Naive thymus-derived CD8-positive, alpha-beta T cell (primary cell): ENCODE data around the gene HPCA. TPM values are rescaled to one million over a fixed set of nuclear protein-coding genes. Genes with fewer than 3 reads are reported as not detected.

Experiments used
- ATAC-seq, 2 donors: fragments of 150-1000 bp; cut with Tn5 transposase in 1 of 2; sonication (Bioruptor Pico), chemical (Tn5 transposase) in 1 of 2; 1 replicate in 1 of 2; 2 replicates in 1 of 2; pipeline ENCODE4 v1.10.0; 2021; ENCODE audit warnings: mild to moderate bottlenecking in 2 of 2, moderate library complexity in 2 of 2
- POLR2A ChIA-PET: fragments of 350-600 bp; sonication (Branson Sonifier 250); formaldehyde crosslinking; loops from one replicate; lab custom pipeline; 2021; ENCODE audit warnings: antibody characterized with exemption; lab: Charles Lee
- DNase-seq, 10 donors: peaks; one replicate each; pipeline versions ENCODE4 v3.0.0 to v3.0.0-alpha.2; 2020 to 2022
- H3K27ac Mint-ChIP-seq, 10 donors: one replicate each; pipeline ENCODE4 v1.8.0; 2020 to 2022; ENCODE audit warnings: mild to moderate bottlenecking in 10 of 10, mixed read lengths in 10 of 10, moderate library complexity in 4 of 10, inconsistent platforms in 1 of 10
- H3K27me3 Mint-ChIP-seq, 5 donors: one replicate each; pipeline ENCODE4 v1.8.0; 2021 to 2022; ENCODE audit warnings: mixed read lengths in 5 of 5
- H3K36me3 Mint-ChIP-seq, 3 donors: one replicate each; pipeline ENCODE4 v1.8.0; 2020 to 2022; ENCODE audit warnings: mixed read lengths in 3 of 3, mild to moderate bottlenecking in 2 of 3, inconsistent platforms in 1 of 3
- H3K4me1 Mint-ChIP-seq, 4 donors: one replicate each; pipeline ENCODE4 v1.8.0; 2021 to 2022; ENCODE audit warnings: mixed read lengths in 4 of 4
- H3K4me3 Mint-ChIP-seq, 10 donors: one replicate each; pipeline ENCODE4 v1.8.0; 2020 to 2022; ENCODE audit warnings: mild to moderate bottlenecking in 10 of 10, mixed read lengths in 10 of 10, moderate library complexity in 6 of 10, inconsistent platforms in 1 of 10
- H3K9me3 Mint-ChIP-seq, 9 donors: one replicate each; pipeline ENCODE4 v1.8.0; 2020 to 2022; ENCODE audit warnings: mixed read lengths in 9 of 9, mild to moderate bottlenecking in 3 of 9, inconsistent platforms in 1 of 9, moderate library complexity in 1 of 9
- polyA plus RNA-seq, 3 donors: library from polyadenylated mRNA; unstranded; fragments of 300-500 nt; fragmentation: Illumina TruSeq; gene quantifications; one replicate each; pipeline ENCODE4 v1.2.3, GENCODE V29; 2021
- total RNA-seq, 8 experiments: library from RNA in 2 of 8; stranded (reverse) in 2 of 8; gene quantifications; one replicate each; pipeline ENCODE4 v1.2.3 and lab custom pipeline; 2021 to 2026

HPCA gene
- total and polyA plus RNA-seq, 5 experiments from 2014 or later, result not detected

DNA sequence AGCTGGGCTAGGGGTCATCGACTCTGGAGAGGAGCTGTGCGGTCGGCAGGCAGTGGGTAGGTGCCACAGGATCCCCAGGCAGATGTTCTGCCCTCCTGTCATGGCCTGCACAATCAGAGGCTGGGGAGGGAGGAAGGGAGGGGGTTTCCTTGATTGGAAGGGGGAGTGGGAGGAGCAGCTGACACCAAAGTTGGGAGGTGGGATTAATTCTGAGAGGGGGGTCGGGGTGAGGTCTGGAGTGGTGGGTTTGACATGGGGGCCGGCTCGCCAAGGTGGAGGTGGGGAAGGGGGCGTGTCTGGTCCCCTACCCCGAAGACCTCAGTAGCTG, 651 bp upstream of the HPCA start:
- H3K27ac Mint-ChIP-seq, result no peak overlapping the region
- H3K36me3 Mint-ChIP-seq, result peaks cover 0 to 2% (median 0%) of the 10 kb centered on the region in 3 donors
- DNase-seq (no peak), ATAC-seq (no peak)
- peaks cover 2 to 17% (median 10%) of the 10 kb centered on the region in 4 donors for H3K4me1 Mint-ChIP-seq
- peaks cover 0 to 3% (median 0%) of the 10 kb centered on the region in 9 donors for H3K9me3 Mint-ChIP-seq
- peak overlapping the region in 7 of 10 donors; percentile 18 to 76 (median 56) for H3K4me3 Mint-ChIP-seq
- POLR2A ChIA-PET, result no interaction called here
- H3K27me3 Mint-ChIP-seq, result peaks cover 37 to 87% (median 56%) of the 10 kb centered on the region in 5 donors

DNA sequence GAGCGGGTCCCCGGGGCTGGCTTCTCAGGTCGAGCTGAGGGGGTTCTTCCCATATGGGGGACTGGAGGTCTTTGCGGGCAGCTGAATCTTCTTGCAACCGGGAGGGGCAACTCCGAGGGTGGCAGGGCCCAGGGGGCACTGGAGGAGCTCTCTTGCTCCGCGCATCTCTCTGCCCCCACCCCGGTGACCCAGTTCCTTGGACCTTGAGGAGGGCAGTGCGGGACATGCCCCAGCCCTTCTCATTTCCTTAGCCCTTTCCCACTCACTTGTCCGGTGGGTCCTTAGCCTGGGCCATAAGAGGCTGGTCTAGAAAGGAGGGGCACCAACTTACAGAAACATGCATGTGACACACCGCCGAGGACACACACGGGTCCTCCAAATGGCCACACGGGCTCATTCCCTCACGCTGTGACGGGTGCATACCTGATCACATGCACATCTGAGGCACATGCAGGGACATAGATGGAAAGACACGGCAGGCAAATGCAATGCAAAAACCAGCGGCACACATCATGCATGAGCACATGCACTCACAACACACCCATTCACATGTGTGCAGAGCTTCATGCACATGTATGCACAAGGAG, 630 bp downstream of the HPCA start:
- DNase-seq (peak in 1 of 10 donors; percentile 32), ATAC-seq (no peak)
- POLR2A ChIA-PET, result no interaction called here
- peak overlapping the region in 4 of 10 donors; percentile 27 to 48 (median 34) for H3K4me3 Mint-ChIP-seq
- H3K27me3 Mint-ChIP-seq, result peaks cover 46 to 88% (median 59%) of the 10 kb centered on the region in 5 donors
- H3K36me3 Mint-ChIP-seq, result peaks cover 0 to 2% (median 0%) of the 10 kb centered on the region in 3 donors
- H3K9me3 Mint-ChIP-seq, result peaks cover 0 to 3% (median 0%) of the 10 kb centered on the region in 9 donors
- peaks cover 2 to 19% (median 9%) of the 10 kb centered on the region in 4 donors for H3K4me1 Mint-ChIP-seq
- no peak overlapping the region for H3K27ac Mint-ChIP-seq

DNA sequence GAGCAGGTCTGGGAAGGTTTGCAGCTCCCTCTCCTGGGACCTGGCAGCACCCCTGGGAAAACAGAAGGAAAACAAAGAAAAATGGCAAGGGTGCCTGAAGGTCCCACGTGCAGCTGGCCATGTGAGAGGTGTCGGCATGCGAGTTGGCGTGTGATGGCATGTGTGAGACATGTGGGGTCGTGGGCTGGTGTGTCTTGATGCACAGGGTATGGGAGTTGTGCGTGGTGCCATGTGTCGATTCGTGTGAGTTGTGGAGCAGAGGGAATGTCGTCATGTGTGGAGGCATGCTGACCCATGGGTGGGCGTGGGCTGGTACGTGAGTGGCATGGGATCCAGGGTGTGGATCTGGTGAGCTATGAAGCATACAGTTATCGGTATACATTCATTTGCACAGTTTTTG, 1.3 kb downstream of the HPCA start:
- no peak overlapping the region for H3K27ac Mint-ChIP-seq

DNA sequence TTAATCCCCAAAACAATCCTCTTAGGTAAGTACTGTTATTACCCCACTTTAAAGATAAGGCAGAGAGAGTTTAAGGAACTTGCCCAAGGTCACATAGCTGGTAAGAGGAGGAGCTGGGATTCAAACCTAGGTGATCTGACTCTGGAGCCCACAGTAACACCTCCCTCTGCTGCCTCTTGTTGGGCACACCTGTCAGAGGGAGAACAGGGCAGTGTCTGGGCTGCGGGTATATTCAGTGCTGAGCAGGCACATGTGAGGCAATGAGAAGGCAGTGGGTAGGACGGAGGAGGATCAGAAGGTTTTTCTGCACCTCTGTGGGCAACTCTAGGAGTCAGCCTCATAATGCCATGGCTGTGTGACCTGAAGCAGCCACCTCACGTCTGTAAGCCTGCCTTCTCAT, 1.8 kb downstream of the HPCA start:
- Mint-ChIP-seq H3K9me3 (peaks cover 0 to 6% (median 0%) of the 10 kb centered on the region in 9 donors), H3K27ac (no peak overlapping the region), H3K4me1 (peaks cover 7 to 30% (median 15%) of the 10 kb centered on the region in 4 donors), H3K4me3 (no peak overlapping the region), H3K36me3 (peaks cover 0 to 4% (median 0%) of the 10 kb centered on the region in 3 donors), H3K27me3 (peaks cover 54 to 98% (median 67%) of the 10 kb centered on the region in 5 donors)
- ATAC-seq (no peak), DNase-seq (no peak)
- POLR2A ChIA-PET, result no interaction called here

More for the DNA sequence above, 1.3 kb downstream of the HPCA start:
- Mint-ChIP-seq H3K36me3 (peaks cover 0 to 4% (median 0%) of the 10 kb centered on the region in 3 donors), H3K4me1 (peaks cover 7 to 26% (median 14%) of the 10 kb centered on the region in 4 donors), H3K4me3 (peak overlapping the region in 2 of 10 donors; percentile 7 to 44), H3K27me3 (peaks cover 54 to 95% (median 66%) of the 10 kb centered on the region in 5 donors), H3K9me3 (peaks cover 0 to 6% (median 0%) of the 10 kb centered on the region in 9 donors)
- ATAC-seq, result no peak
- POLR2A ChIA-PET, result no interaction called here
- peak in 1 of 10 donors; percentile 19 for DNase-seq

DNA sequence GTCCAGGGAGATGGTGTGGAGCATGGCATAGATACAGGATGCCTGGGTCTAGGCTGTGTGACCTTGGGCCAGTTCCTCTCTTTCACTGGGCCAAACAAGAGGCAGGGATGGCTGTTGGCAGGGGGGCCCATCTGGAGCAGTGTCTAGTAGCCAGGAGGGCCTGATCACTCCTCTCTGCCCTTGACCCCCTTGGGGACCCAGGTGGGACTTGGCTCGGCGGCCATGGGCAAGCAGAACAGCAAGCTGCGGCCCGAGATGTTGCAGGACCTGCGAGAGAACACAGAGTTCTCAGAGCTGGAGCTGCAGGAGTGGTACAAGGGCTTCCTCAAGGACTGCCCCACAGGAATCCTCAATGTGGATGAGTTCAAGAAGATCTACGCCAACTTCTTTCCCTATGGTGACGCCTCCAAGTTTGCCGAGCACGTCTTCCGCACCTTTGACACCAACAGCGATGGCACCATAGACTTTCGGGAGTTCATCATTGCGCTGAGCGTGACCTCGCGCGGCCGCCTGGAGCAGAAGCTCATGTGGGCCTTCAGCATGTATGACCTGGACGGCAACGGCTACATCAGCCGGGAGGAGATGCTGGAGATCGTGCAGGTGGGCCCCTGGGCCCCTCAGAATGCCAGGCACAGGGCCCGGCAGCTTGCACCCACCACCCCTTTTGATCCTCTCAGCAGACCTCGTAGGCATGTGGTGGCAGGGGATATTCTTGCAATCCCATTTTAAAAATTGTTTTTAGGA, 2.6 kb downstream of the HPCA start:
- Mint-ChIP-seq H3K4me1 (peaks cover 10 to 33% (median 17%) of the 10 kb centered on the region in 4 donors), H3K36me3 (peaks cover 0 to 4% (median 0%) of the 10 kb centered on the region in 3 donors), H3K27ac (no peak overlapping the region), H3K27me3 (peaks cover 51 to 98% (median 64%) of the 10 kb centered on the region in 5 donors), H3K4me3 (no peak overlapping the region), H3K9me3 (peaks cover 0 to 6% (median 0%) of the 10 kb centered on the region in 9 donors)
- no peak for ATAC-seq
- DNase-seq, result no peak
- POLR2A ChIA-PET, result no interaction called here

DNA sequence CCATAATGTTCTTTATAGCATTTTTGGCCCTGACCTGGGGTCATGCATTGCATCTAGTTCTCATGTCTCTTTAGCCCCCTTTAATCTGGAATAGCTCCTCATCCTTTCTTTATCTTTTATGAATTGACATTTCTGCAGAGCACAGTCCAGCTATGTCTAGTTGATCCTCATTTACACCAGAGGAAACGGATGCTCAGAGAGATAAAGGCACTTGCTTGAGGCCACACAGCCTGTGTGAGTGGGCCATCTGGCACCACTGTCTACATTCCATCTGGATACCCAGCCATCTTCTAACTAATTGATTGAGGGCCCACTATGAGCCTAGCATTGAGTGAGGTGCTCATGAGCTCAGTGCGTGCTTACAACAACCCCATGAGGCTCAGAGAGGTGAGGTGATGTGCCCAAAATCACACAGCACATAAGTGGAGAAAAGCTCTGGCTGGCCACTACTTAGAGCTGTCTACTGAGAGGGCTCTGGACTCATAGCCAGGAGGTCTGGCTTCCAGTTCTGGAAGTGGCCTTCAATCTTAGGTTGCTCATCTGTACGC, 3.5 kb downstream of the HPCA start:
- peaks cover 0 to 4% (median 0%) of the 10 kb centered on the region in 3 donors for H3K36me3 Mint-ChIP-seq
- no peak overlapping the region for H3K4me3 Mint-ChIP-seq
- H3K9me3 Mint-ChIP-seq, result peaks cover 0 to 6% (median 0%) of the 10 kb centered on the region in 9 donors
- H3K27me3 Mint-ChIP-seq, result peaks cover 48 to 93% (median 61%) of the 10 kb centered on the region in 5 donors
- POLR2A ChIA-PET, result no interaction called here
- H3K4me1 Mint-ChIP-seq, result peaks cover 10 to 33% (median 17%) of the 10 kb centered on the region in 4 donors
- ATAC-seq, result no peak
- no peak for DNase-seq
- no peak overlapping the region for H3K27ac Mint-ChIP-seq

DNA sequence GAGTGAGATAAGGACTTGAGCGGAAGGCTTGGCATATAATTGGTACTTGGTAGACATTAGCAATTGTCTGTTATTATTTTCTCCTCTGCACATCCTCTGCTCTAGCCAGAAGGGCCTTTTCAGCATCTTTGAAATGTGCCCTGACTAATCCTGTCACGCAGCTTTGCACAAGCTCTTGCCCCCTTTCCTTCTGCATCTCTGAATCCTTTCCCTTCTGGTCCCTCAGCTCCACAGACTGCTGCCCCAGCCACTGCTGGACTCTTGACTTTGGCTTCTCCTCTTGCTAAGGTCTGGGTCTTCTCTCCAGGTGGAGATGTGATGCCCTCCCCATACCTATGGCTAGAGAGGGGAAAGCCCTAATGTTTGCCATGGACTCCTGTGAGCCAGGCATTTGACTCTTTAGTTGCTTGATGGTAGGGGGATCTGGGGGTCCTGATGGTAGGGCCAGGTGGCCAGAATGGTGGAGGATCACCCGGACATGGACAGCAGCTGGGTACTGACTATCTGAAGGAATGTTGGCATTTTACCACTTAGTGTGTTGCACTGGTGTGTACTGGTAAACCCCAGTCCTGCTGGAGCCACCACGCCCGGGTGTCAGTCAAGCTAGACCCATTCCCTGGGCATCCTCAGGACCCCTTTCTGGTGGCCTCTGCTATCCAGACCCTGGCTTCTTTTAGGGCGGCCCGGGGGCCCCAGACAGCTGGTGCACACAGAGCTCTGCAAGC, 4.4 kb downstream of the HPCA start:
- DNase-seq, result peak in 1 of 10 donors; percentile 19
- H3K36me3 Mint-ChIP-seq, result peaks cover 0 to 4% (median 0%) of the 10 kb centered on the region in 3 donors
- H3K9me3 Mint-ChIP-seq, result peaks cover 0 to 6% (median 0%) of the 10 kb centered on the region in 9 donors
- ATAC-seq, result no peak
- peak overlapping the region in 1 of 10 donors; percentile 16 for H3K4me3 Mint-ChIP-seq
- H3K4me1 Mint-ChIP-seq, result peaks cover 8 to 27% (median 13%) of the 10 kb centered on the region in 4 donors
- no peak overlapping the region for H3K27ac Mint-ChIP-seq
- H3K27me3 Mint-ChIP-seq, result peaks cover 41 to 91% (median 55%) of the 10 kb centered on the region in 5 donors
- POLR2A ChIA-PET, result no interaction called here

DNA sequence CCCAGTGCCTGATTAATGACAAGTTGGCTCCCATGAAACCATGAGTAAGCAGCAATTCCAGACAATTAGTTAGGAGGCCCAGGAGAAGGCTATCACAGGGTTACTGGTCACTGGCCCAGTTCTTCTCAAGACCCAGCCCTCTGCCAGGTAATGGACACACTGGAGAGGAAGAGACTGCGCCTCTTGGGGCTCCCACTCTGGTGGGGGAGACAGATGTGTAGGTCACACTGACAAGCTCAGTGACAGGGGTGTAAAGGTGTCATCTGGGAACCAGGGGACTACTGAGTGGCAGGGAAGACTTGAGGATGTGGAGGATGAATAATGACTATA, 4.9 kb downstream of the HPCA start:
- H3K4me1 Mint-ChIP-seq, result peaks cover 8 to 24% (median 11%) of the 10 kb centered on the region in 4 donors
- H3K27ac Mint-ChIP-seq, result no peak overlapping the region
- DNase-seq, result peak in 1 of 10 donors; percentile 24
- peaks cover 0 to 6% (median 0%) of the 10 kb centered on the region in 3 donors for H3K36me3 Mint-ChIP-seq
- ATAC-seq, result no peak
- peaks cover 0 to 6% (median 0%) of the 10 kb centered on the region in 9 donors for H3K9me3 Mint-ChIP-seq
- peaks cover 44 to 91% (median 59%) of the 10 kb centered on the region in 5 donors for H3K27me3 Mint-ChIP-seq
- peak overlapping the region in 3 of 10 donors; percentile 12 to 16 (median 12) for H3K4me3 Mint-ChIP-seq
- POLR2A ChIA-PET, result no interaction called here

DNA sequence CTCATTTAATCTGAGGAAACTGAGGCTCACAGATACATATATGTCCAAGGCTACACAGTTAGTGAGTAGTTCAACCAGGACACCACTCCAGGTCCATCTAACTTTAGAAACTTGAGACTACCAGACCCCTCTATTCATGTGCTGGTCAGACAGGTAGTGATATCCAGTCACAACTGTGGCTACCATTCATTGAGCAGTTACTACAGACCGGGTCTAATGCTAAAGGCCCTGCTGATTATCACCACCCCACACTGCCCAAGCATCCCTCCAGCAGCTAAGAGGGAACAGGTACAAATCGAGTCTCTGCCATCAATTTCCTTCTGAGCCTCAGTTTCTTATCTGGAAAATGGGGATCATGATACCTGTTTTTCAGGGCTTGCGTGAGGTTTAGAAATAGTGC, 5.3 kb downstream of the HPCA start:
- peaks cover 44 to 93% (median 63%) of the 10 kb centered on the region in 5 donors for H3K27me3 Mint-ChIP-seq
- no peak for ATAC-seq
- POLR2A ChIA-PET, result no interaction called here
- no peak overlapping the region for H3K27ac Mint-ChIP-seq
- peaks cover 0 to 6% (median 0%) of the 10 kb centered on the region in 3 donors for H3K36me3 Mint-ChIP-seq
- peaks cover 0 to 6% (median 0%) of the 10 kb centered on the region in 9 donors for H3K9me3 Mint-ChIP-seq
- H3K4me1 Mint-ChIP-seq, result peaks cover 8 to 23% (median 11%) of the 10 kb centered on the region in 4 donors
- DNase-seq, result no peak
- peak overlapping the region in 5 of 10 donors; percentile 65 to 79 (median 76) for H3K4me3 Mint-ChIP-seq

DNA sequence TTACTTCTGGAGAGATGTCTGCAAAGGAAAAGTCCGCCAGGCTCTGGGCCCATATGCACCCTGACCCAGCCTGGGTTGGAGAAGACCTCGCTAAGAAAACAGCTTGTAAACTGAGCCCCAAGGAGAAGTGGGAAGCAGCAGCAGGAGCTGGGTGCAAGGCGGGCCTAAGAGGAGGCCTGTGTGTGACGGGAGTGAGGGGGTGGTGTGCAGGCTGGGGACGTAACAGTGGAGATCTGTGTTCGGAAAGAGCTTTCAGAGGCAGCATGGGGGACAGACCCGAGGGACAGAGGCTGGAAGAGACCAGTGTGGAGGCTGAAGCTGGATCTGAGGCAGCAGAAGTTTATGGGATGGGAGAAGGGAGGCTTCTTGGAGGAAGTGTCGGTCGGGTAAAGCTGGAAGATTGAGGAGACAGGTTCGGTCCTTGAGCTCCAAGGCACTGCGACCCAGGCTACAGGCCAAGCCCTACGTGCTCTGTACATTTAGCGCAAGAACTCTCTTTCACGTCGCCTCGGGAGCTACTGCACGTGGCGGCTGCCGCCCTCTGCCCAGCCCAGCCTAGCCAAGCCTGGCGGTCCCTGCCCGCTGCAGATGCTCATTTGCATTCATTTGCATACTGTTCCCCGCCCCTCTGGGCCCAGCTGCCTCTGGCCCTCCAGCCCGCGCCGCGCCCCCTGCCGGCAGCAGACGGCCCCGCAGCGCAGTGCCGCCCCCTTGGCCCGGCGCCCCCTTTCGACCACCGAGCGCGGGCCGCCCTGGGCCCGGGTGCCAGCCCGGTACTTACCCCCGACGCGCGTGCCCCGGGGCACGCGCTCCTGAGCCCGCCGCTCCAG, 6.3 kb downstream of the HPCA start:
- H3K27me3 Mint-ChIP-seq, result peaks cover 42 to 93% (median 61%) of the 10 kb centered on the region in 5 donors
- H3K27ac Mint-ChIP-seq, result peak overlapping the region in 2 of 10 donors; percentile 72 to 75
- peaks cover 0 to 5% (median 0%) of the 10 kb centered on the region in 3 donors for H3K36me3 Mint-ChIP-seq
- peaks cover 0 to 3% (median 0%) of the 10 kb centered on the region in 9 donors for H3K9me3 Mint-ChIP-seq
- DNase-seq, result peak in 8 of 10 donors; percentile 11 to 60 (median 33)
- peak overlapping the region; percentile 50 to 82 (median 74) for H3K4me3 Mint-ChIP-seq
- POLR2A ChIA-PET, result interaction anchor here (0.6 kb wide), 1 partner anchor 110 kb away, joined by 4 read pairs; no protein-coding TSS in a partner anchor
- ATAC-seq, result peak; percentile 75 to 83
- H3K4me1 Mint-ChIP-seq, result peaks cover 8 to 16% (median 10%) of the 10 kb centered on the region in 4 donors
